ENCODE measurements around the gene MRNIP. TPM values are rescaled to one million over a fixed set of nuclear protein-coding genes. Genes with fewer than 3 reads are reported as not detected.

MRNIP gene
- total and polyA plus RNA-seq, 2 of the 8 experiments (the other 6 are each of a cell fraction or from before 2014, with no cell fraction given), result 29.6 TPM

DNA sequence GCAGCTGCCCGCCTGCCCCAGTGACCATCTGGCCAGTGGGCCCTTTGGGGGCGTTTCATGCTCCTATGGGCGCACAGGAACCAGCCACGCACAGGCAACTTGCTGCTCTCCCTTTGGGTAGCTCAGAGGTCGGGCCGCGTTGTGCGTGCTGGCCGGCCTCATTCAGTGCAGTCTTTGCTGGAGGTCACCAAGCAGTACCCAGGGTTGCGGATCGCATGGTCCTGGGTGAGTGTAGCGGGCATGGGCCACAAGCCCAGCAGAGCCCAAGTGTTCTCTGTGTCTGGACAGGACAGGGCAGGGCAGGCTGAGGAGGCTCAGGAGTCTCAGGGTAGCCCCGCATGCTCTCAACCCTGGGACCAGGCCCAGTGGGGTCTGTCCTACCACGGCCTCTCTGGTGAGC is 9.9 kb upstream of the MRNIP start:
- Histone ChIP-seq H3K79me2 (ENCODE audit: control insufficient read depth in 1 of 2, insufficient read depth in 2 of 2, low read length in 2 of 2) (no peaks in the 10 kb centered on the region), H3K79me1 (ENCODE audit: low read depth, low read length) (no peaks in the 10 kb centered on the region), H3K4ac (replicated peaks; ENCODE audit: insufficient read length, low read depth, low read length) (no peak overlapping the region), H3K56ac (replicated peaks; ENCODE audit: insufficient read length, low read depth, low read length) (no peak overlapping the region), H2BK5ac (ENCODE audit: low read depth, low read length) (no peak overlapping the region), H3K9me3 (ENCODE audit: insufficient read depth in 2 of 2, low read depth in 1 of 2, low read length in 1 of 2) (no peaks in the 10 kb centered on the region), H3K14ac (ENCODE audit: insufficient read length) (no peak overlapping the region), H3K18ac (ENCODE audit: extremely low read depth, low read length) (no peak overlapping the region), H3K36me3 (ENCODE audit: control insufficient read depth in 2 of 4, insufficient read depth in 4 of 4, low read length in 3 of 4) (peaks cover 3 to 14% (median 6%) of the 10 kb centered on the region in 4 experiments; a peak in 6 of 8 replicates), H2AK5ac (ENCODE audit: low read depth, low read length) (no peak overlapping the region), H4K20me1 (replicated peaks in 1 of 2; ENCODE audit: control insufficient read depth in 1 of 2, insufficient read depth in 2 of 2, low read length in 2 of 2) (peaks cover 0 to 3% of the 10 kb centered on the region in 2 experiments), H3K4me3 (ENCODE audit: extremely low read depth in 1 of 4, insufficient read depth in 2 of 4, low read depth in 3 of 4, low read length in 4 of 4) (no peak overlapping the region), H3K4me1 (replicated peaks in 1 of 4; ENCODE audit: control insufficient read depth in 3 of 4, insufficient read depth in 4 of 4, low read length in 3 of 4) (no peaks in the 10 kb centered on the region; a peak in 1 of 7 replicates), H4K8ac (ENCODE audit: extremely low read depth, insufficient read depth, low read length) (no peak overlapping the region), H2AFZ (ENCODE audit: low read length) (no peak overlapping the region), H3K23me2 (ENCODE audit: low read depth, low read length) (no peaks in the 10 kb centered on the region), H2BK120ac (replicated peaks; ENCODE audit: low read depth, low read length) (no peak overlapping the region), H3K23ac (ENCODE audit: insufficient read length) (no peak overlapping the region), H2BK12ac (ENCODE audit: low read depth, low read length) (no peak overlapping the region), H4K5ac (ENCODE audit: insufficient read length, low read depth, low read length) (no peak overlapping the region), H2BK20ac (ENCODE audit: low read length) (no peak overlapping the region), H2BK15ac (ENCODE audit: low read length) (no peak overlapping the region), H3K27ac (ENCODE audit: low read depth, low read length) (no peak overlapping the region), H3K27me3 (replicated peaks in 1 of 4; ENCODE audit: control insufficient read depth in 3 of 4, extremely low read depth in 1 of 4, insufficient read depth in 3 of 4, low read length in 3 of 4) (no peaks in the 10 kb centered on the region), H3K4me2 (ENCODE audit: insufficient read depth in 1 of 2, low read depth in 2 of 2, low read length in 2 of 2) (no peak overlapping the region), H4K91ac (replicated peaks; ENCODE audit: insufficient read length, low read length) (no peak overlapping the region), H3K9ac (replicated peaks in 1 of 4; ENCODE audit: extremely low read depth in 1 of 4, low read depth in 3 of 4, low read length in 3 of 4) (no peak overlapping the region)
- DNase-seq (ENCODE audit: low read depth in 1 of 2, low spot score in 2 of 2) (no peak), FAIRE-seq (no peak)
- WGBS, 2 experiments (ENCODE audit: extremely low coverage in 1 of 2, insufficient coverage in 1 of 2, insufficient read length in 1 of 2, insufficient replicate concordance in 2 of 2, low coverage in 1 of 2, low lambda C conversion rate in 2 of 2, missing lambda C conversion rate in 1 of 2), result 97% methylated on average over 14 of the region's 14 CpGs; no CpG with 5 or more reads in 1 of the 2 experiments
- ChIA-PET POLR2A (ENCODE audit: partially characterized antibody) (interaction anchor here (1.5 kb wide), 1 partner anchor 36 kb away, joined by 6 read pairs; no protein-coding TSS in a partner anchor), CTCF (ENCODE audit: partially characterized antibody) (interaction anchor here (0.7 to 8.0 kb wide), 11 partner anchors 12 to 56 kb away, joined by 3 to 67 read pairs (median 4); partner anchors contain the start of genes MRNIP and TBC1D9B)
- TF ChIP-seq SP2 (IDR thresholded peaks at IDR 0.05; ENCODE audit: low read length) (no peak), TBP (IDR thresholded peaks at IDR 0.05; ENCODE audit: low read depth, low read length) (no peak), CREB1 (IDR thresholded peaks at IDR 0.05) (no peak), RFX5 (IDR thresholded peaks at IDR 0.05; ENCODE audit: borderline replicate concordance, low read depth, low read length) (no peak), EZH2 (IDR thresholded peaks at IDR 0.05; ENCODE audit: low read depth, low read length, severe bottlenecking) (no peak), RBBP5 (IDR thresholded peaks at IDR 0.05; ENCODE audit: borderline replicate concordance, low read depth, low read length) (no peak), NRF1 (IDR thresholded peaks at IDR 0.05; ENCODE audit: low read depth, low read length) (no peak), E2F6 (IDR thresholded peaks at IDR 0.05) (no peak), SIX5 (IDR thresholded peaks at IDR 0.05; ENCODE audit: low read depth, low read length) (no peak), CBX5 (IDR thresholded peaks at IDR 0.05; ENCODE audit: low read depth, low read length) (no peak), KDM1A (IDR thresholded peaks at IDR 0.05; ENCODE audit: borderline replicate concordance, low read length) (no peak), TAF7 (optimal IDR thresholded peaks at IDR 0.05; ENCODE audit: borderline replicate concordance, low read depth, low read length) (no peak), GTF2F1 (IDR thresholded peaks at IDR 0.05; ENCODE audit: borderline replicate concordance, low read depth, low read length) (no peak)

All from H1 (cell line).